SK-N-SH treated with all-trans-retinoic acid at 6 μM for 48 hours (cell line): Measurements from ENCODE around the gene ZXDC.

ENCODE experiments used
- ATAC-seq: fragments of 200-7000 bp; cut with Tn5 transposase; 3 replicates; pipeline ENCODE4 v1.9.1; 2020; ENCODE audit warnings: mild to moderate bottlenecking, moderate library complexity
- BACH2 ChIP-seq: fragments of 250-450 bp; sonication (Bioruptor Pico); IDR thresholded peaks from 2 replicates; pipeline ENCODE4 v1.9.0; 2021; ENCODE audit warnings: mild to moderate bottlenecking, borderline replicate concordance
- CSDC2 ChIP-seq: fragments of 250-450 bp; sonication (Bioruptor Pico); IDR thresholded peaks from 2 replicates; pipeline ENCODE4 v1.5.0; 2020; ENCODE audit warnings: mild to moderate bottlenecking, moderate library complexity
- CSRNP3 ChIP-seq: fragments of 250-450 bp; sonication (Bioruptor Pico); IDR thresholded peaks from 2 replicates; pipeline ENCODE4 v1.5.1; 2021; ENCODE audit warnings: mild to moderate bottlenecking, moderate library complexity
- ESRRG ChIP-seq: fragments of 250-450 bp; sonication (Bioruptor Pico); IDR thresholded peaks from 2 replicates; pipeline ENCODE4 v1.6.1; 2021; ENCODE audit warnings: mild to moderate bottlenecking
- GLIS3 ChIP-seq: fragments of 250-450 bp; sonication (Bioruptor Pico); IDR thresholded peaks from 2 replicates; pipeline ENCODE4 v1.5.0; 2020; ENCODE audit warnings: mild to moderate bottlenecking, moderate library complexity
- ISL1 ChIP-seq: fragments of 250-450 bp; sonication (Bioruptor Pico); IDR thresholded peaks from 2 replicates; pipeline ENCODE4 v2.1.2; 2022; ENCODE audit warnings: mild to moderate bottlenecking, moderate library complexity
- OSR1 ChIP-seq: fragments of 250-450 bp; sonication (Bioruptor Pico); IDR thresholded peaks from 2 replicates; pipeline ENCODE4 v1.8.0; 2022; ENCODE audit warnings: moderate library complexity, mild to moderate bottlenecking, inconsistent platforms
- PPARA ChIP-seq: fragments of 250-450 bp; sonication (Bioruptor Pico); IDR thresholded peaks from 2 replicates; pipeline ENCODE4 v1.5.0; 2020; ENCODE audit warnings: mild to moderate bottlenecking, borderline replicate concordance
- RARB ChIP-seq: fragments of 250-450 bp; sonication (Bioruptor Pico); IDR thresholded peaks from 2 replicates; pipeline ENCODE4 v1.8.0; 2021; ENCODE audit warnings: mild to moderate bottlenecking, moderate library complexity
- SNAI2 ChIP-seq: fragments of 250-450 bp; sonication (Bioruptor Pico); IDR thresholded peaks from 2 replicates; pipeline ENCODE4 v1.5.0; 2020; ENCODE audit warnings: mild to moderate bottlenecking, moderate library complexity
- TCF4 ChIP-seq: fragments of 250-450 bp; sonication (Bioruptor Pico); IDR thresholded peaks from 2 replicates; pipeline ENCODE4 v1.8.0; 2021; ENCODE audit warnings: mild to moderate bottlenecking, moderate library complexity, borderline replicate concordance
- ZC3H10 ChIP-seq: fragments of 250-450 bp; sonication (Bioruptor Pico); IDR thresholded peaks from 2 replicates; pipeline ENCODE4 v1.5.1; 2021; ENCODE audit warnings: mild to moderate bottlenecking, moderate library complexity
- ZFP30 ChIP-seq: fragments of 450-650 bp; formaldehyde crosslinking; IDR thresholded peaks from 2 replicates; pipeline ENCODE4 v1.5.0; 2022; ENCODE audit warnings: mild to moderate bottlenecking, moderate library complexity
- ZNF565 ChIP-seq: fragments of 450-650 bp; formaldehyde crosslinking; conservative IDR thresholded peaks from 2 replicates; pipeline ENCODE4 v1.5.0; 2020; ENCODE audit warnings: low read depth, mild to moderate bottlenecking, moderate library complexity
- ZNF70 ChIP-seq: fragments of 450-650 bp; formaldehyde crosslinking; IDR thresholded peaks from 2 replicates; pipeline ENCODE4 v1.5.0; 2020; ENCODE audit warnings: mild to moderate bottlenecking, moderate library complexity
- ZNF8 ChIP-seq: fragments of 450-650 bp; formaldehyde crosslinking; IDR thresholded peaks from 2 replicates; pipeline ENCODE4 v1.5.0; 2020; ENCODE audit warnings: mild to moderate bottlenecking, moderate library complexity
- TF ChIP-seq, protein P1 (sequence below): fragments of 250-450 bp; sonication (Bioruptor Pico); IDR thresholded peaks from 2 replicates; pipeline ENCODE4 v1.8.0; 2021; ENCODE audit warnings: low read depth, mild to moderate bottlenecking, moderate library complexity, borderline replicate concordance
- TF ChIP-seq, protein P2 (sequence below): fragments of 250-450 bp; sonication (Bioruptor Pico); IDR thresholded peaks from 2 replicates; pipeline ENCODE4 v1.8.0; 2020; ENCODE audit warnings: mild to moderate bottlenecking, moderate library complexity, borderline replicate concordance
- TF ChIP-seq, protein P3 (sequence below): fragments of 250-450 bp; sonication (Bioruptor Pico); IDR thresholded peaks from 2 replicates; pipeline ENCODE4 v1.5.1; 2020; ENCODE audit warnings: low read depth, mild to moderate bottlenecking, moderate library complexity
- TF ChIP-seq, protein P4 (sequence below): fragments of 250-450 bp; sonication (Bioruptor Pico); IDR thresholded peaks from 2 replicates; pipeline ENCODE4 v1.5.0; 2020; ENCODE audit warnings: mild to moderate bottlenecking, moderate library complexity

ZXDC gene

DNA sequence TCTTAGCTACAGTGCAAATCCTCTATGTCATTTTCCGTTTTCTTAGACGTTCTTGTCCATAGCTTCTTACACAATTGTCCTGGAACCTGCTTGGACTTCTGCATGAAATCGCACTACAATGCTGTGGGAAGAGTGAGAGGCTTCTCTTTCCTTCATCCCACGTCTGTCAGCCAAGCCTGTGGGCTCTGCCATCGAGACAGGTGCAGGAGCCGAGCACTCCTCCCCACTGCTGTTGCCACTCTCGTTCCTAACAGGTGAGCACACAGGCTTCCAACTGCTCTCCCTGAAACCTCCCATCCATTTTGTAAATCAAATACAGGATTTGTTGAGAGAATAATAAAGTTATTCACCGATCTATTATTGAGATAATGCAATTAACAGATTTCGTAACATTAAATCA lies 23.5 kb downstream of the ZXDC start:
- no peak for ATAC-seq
- TF ChIP-seq ZNF70 (no peak), ZNF565 (CRISPR knock-in tag) (no peak), SNAI2 (no peak), ZNF8 (CRISPR knock-in tag) (no peak), PPARA (CRISPR knock-in tag) (no peak), GLIS3 (no peak), ESRRG (CRISPR knock-in tag) (no peak), ZC3H10 (CRISPR knock-in tag) (no peak), ZFP30 (CRISPR knock-in tag) (no peak)
- TF ChIP-seq, protein P1, sequence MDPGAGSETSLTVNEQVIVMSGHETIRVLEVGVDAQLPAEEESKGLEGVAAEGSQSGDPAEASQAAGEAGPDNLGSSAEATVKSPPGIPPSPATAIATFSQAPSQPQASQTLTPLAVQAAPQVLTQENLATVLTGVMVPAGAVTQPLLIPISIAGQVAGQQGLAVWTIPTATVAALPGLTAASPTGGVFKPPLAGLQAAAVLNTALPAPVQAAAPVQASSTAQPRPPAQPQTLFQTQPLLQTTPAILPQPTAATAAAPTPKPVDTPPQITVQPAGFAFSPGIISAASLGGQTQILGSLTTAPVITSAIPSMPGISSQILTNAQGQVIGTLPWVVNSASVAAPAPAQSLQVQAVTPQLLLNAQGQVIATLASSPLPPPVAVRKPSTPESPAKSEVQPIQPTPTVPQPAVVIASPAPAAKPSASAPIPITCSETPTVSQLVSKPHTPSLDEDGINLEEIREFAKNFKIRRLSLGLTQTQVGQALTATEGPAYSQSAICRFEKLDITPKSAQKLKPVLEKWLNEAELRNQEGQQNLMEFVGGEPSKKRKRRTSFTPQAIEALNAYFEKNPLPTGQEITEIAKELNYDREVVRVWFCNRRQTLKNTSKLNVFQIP (CRISPR knock-in tag), result no peak
- TF ChIP-seq, protein P2, sequence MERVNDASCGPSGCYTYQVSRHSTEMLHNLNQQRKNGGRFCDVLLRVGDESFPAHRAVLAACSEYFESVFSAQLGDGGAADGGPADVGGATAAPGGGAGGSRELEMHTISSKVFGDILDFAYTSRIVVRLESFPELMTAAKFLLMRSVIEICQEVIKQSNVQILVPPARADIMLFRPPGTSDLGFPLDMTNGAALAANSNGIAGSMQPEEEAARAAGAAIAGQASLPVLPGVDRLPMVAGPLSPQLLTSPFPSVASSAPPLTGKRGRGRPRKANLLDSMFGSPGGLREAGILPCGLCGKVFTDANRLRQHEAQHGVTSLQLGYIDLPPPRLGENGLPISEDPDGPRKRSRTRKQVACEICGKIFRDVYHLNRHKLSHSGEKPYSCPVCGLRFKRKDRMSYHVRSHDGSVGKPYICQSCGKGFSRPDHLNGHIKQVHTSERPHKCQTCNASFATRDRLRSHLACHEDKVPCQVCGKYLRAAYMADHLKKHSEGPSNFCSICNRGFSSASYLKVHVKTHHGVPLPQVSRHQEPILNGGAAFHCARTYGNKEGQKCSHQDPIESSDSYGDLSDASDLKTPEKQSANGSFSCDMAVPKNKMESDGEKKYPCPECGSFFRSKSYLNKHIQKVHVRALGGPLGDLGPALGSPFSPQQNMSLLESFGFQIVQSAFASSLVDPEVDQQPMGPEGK (CRISPR knock-in tag), result no peak

DNA sequence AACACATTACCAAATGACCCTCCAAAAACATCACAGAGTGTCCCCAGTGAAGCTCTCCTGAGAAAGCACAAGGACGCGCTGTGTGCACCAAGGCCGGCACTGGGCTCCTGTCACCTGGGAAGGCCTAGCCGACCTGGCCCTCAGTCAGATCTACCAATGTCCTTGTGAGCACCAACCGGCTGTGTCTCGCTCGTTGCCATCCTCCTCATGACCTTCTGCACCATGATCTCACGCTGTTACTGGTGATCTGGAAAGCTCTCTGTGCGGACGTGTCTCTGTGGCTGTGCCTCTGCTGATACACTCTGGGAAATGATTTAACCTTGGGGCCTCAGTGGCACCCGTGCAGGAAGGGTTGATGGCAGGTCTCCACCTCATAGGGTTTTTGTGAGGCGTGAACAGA lies 24.2 kb downstream of the ZXDC start:
- no peak for ATAC-seq
- TF ChIP-seq BACH2 (CRISPR knock-in tag) (no peak), ZC3H10 (CRISPR knock-in tag) (no peak), TCF4 (CRISPR knock-in tag) (no peak), ZNF70 (no peak), RARB (no peak), SNAI2 (no peak), ISL1 (CRISPR knock-in tag) (no peak), CSDC2 (CRISPR knock-in tag) (no peak), ESRRG (CRISPR knock-in tag) (no peak), ZNF565 (CRISPR knock-in tag) (no peak), CSRNP3 (CRISPR knock-in tag) (no peak), OSR1 (no peak), ZNF8 (CRISPR knock-in tag) (no peak)
- TF ChIP-seq, protein P3, sequence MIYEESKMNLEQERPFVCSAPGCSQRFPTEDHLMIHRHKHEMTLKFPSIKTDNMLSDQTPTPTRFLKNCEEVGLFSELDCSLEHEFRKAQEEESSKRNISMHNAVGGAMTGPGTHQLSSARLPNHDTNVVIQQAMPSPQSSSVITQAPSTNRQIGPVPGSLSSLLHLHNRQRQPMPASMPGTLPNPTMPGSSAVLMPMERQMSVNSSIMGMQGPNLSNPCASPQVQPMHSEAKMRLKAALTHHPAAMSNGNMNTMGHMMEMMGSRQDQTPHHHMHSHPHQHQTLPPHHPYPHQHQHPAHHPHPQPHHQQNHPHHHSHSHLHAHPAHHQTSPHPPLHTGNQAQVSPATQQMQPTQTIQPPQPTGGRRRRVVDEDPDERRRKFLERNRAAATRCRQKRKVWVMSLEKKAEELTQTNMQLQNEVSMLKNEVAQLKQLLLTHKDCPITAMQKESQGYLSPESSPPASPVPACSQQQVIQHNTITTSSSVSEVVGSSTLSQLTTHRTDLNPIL (CRISPR knock-in tag), result no peak
- TF ChIP-seq, protein P2 (CRISPR knock-in tag), result no peak
- TF ChIP-seq, protein P1 (CRISPR knock-in tag), result no peak
- TF ChIP-seq, protein P4, sequence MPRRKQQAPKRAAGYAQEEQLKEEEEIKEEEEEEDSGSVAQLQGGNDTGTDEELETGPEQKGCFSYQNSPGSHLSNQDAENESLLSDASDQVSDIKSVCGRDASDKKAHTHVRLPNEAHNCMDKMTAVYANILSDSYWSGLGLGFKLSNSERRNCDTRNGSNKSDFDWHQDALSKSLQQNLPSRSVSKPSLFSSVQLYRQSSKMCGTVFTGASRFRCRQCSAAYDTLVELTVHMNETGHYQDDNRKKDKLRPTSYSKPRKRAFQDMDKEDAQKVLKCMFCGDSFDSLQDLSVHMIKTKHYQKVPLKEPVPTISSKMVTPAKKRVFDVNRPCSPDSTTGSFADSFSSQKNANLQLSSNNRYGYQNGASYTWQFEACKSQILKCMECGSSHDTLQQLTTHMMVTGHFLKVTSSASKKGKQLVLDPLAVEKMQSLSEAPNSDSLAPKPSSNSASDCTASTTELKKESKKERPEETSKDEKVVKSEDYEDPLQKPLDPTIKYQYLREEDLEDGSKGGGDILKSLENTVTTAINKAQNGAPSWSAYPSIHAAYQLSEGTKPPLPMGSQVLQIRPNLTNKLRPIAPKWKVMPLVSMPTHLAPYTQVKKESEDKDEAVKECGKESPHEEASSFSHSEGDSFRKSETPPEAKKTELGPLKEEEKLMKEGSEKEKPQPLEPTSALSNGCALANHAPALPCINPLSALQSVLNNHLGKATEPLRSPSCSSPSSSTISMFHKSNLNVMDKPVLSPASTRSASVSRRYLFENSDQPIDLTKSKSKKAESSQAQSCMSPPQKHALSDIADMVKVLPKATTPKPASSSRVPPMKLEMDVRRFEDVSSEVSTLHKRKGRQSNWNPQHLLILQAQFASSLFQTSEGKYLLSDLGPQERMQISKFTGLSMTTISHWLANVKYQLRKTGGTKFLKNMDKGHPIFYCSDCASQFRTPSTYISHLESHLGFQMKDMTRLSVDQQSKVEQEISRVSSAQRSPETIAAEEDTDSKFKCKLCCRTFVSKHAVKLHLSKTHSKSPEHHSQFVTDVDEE (CRISPR knock-in tag), result no peak
